Smooth muscle cell of the pulmonary artery (primary cell): ENCODE measurements around the gene MRGPRG. TPM values are rescaled to one million over a fixed set of nuclear protein-coding genes. Genes with fewer than 3 reads are reported as not detected.

Experiments used
- total RNA-seq: library from RNA; depleted of rRNA; stranded (reverse); fragments of >200 nt; gene quantifications from 2 replicates; pipeline ENCODE4 v1.2.3, GENCODE V29; 2014

The MRGPRG gene
- not detected in 2 replicates for total RNA-seq

GRCh38 chr11:3218483-3219280 lies at the start of gene MRGPRG:
TSS of gene MRGPRG (minus strand) at chr11:3218813. CDS start at chr11:3218813, 0 bp downstream.

DNA sequence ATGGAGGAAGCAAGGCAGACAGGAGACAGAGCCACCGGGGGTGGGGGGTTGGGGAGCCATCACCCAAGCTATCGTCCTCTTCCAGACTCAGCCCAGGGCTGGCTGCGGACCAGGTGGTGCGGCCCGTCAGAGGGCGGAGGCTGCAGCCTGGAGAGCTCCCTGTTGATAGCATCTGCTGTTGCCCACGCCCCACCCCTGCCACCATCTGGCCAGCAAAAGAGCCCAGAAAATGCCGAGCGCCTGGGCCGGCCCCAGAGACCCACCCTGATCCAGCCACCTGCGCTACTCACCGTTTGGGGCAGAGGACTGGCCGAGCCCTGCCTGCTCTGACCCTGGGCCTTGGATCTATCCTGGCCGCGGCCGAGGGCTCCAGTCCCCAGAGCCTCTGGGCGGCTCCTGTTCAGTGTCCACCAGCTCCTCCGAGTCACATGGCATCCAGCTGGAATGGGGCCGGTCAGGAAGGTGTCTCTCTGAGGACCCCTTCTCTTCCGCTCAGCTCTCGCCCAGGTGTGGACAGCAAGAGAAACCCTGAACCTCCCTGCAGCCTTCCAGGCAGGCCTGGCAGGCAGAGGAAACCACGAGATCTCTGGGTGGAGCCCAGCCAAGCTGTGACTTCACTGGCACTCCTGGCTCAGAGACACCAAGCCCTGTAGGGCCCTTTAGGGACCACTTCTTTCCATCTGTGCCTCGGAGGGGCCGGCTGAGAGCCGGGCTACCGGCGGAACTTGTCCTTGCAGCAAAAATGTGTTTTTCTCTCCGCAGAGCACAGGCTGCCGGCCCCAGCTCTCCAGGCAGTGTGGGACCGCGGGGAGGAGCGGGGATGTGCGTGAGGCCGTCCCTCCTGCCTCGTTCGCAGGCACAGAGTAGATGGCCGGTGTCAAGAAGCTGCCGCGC lies 13.5 kb upstream of the MRGPRG start, which contains the start of gene MRGPRE:
Gene MRGPRE, minus strand, starts transcription at position 567 of the 894 bp plus-strand sequence. CDS start 3,618 bp downstream, outside the sequence.

Other genes starting within 250 kb of the MRGPRG start
- gene NAP1L4, start 226.5 kb downstream of the MRGPRG start, total RNA-seq, result 97.7 and 103 TPM in 2 replicates
- 71.2 and 85.3 TPM in 2 replicates for gene CARS1, start 161.4 kb downstream of the MRGPRG start, total RNA-seq
- 51.4 and 68.8 TPM in 2 replicates for gene OSBPL5, start 53.5 kb downstream of the MRGPRG start, total RNA-seq
- 0.20 TPM in 1 of 2 replicates, not detected in the other for gene MRGPRE, start 13.6 kb upstream of the MRGPRG start, total RNA-seq
- gene ZNF195, start 160.3 kb upstream of the MRGPRG start, total RNA-seq, result 13.5 and 17.6 TPM in 2 replicates